GM21381 (cell line): ENCODE measurements around the gene RNU1-2.
"Not testable (repeated sequence)": the region's sequence is repeated elsewhere in the genome, so short reads cannot be mapped to it uniquely, and the experiment has no call there.

Experiments used
- ATAC-seq: cut with Tn5 transposase; IDR thresholded peaks from one replicate; pipeline ENCODE4 v1.9.1; 2021; ENCODE audit warnings: mild to moderate bottlenecking, moderate library complexity; ENCODE audit not compliant: unreplicated experiment

The RNU1-2 gene

DNA sequence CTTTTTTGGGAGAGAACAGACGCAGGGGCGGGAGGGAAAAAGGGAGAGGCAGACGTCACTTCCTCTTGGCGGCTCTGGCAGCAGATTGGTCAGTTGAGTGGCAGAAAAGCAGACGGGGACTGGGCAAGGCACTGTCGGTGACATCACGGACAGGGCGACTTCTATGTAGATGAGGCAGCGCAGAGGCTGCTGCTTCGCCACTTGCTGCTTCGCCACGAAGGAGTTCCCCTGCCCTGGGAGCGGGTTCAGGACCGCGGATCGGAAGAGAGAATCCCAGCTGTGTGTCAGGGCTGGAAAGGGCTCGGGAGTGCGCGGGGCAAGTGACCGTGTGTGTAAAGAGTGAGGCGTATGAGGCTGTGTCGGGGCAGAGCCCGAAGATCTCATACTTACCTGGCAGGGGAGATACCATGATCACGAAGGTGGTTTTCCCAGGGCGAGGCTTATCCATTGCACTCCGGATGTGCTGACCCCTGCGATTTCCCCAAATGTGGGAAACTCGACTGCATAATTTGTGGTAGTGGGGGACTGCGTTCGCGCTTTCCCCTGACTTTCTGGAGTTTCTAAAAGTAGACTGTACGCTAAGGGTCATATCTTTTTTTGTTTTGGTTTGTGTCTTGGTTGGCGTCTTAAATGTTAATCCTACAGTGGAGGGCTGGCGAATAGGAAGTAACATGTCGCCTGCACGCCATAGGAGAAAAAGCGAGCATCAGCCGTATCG, at the start of gene RNU1-2:
TSS of gene RNU1-2 (plus strand) at position 383 of the 718 bp plus-strand sequence.
- ATAC-seq: peak; percentile 98

DNA sequence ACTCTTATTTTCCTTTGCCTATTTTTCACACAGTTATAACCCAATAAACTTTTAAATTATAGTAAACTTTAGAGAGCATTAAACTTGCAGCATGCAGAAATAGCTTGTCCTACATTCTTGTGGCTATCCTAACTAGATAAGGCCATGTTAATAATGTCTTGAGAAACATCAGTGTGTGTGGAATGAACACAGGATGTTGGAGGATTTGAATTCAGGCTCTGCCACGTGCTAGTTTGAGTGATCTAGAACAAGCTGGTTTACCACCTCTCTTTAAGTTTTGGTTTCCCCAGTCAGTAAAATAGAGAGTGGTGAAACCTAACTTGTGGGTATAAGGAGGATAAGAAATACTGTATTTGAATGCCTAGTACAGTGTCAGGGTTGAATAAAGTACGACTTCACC, 39.6 kb upstream of the RNU1-2 start:
- ATAC-seq: not testable (repeated sequence)

GRCh38 chr1:16859167-16860041, 36.4 kb upstream of the RNU1-2 start:
- not testable (repeated sequence) for ATAC-seq

- not testable (repeated sequence) for ATAC-seq
These were observed 35.7 kb upstream of the RNU1-2 start for GRCh38 chr1:16860048-16860447.

GRCh38 chr1:16861832-16862245, 33.9 kb upstream of the RNU1-2 start:
- not testable (repeated sequence) for ATAC-seq

GRCh38 chr1:16862415-16862814, 33.4 kb upstream of the RNU1-2 start:
- not testable (repeated sequence) for ATAC-seq

DNA sequence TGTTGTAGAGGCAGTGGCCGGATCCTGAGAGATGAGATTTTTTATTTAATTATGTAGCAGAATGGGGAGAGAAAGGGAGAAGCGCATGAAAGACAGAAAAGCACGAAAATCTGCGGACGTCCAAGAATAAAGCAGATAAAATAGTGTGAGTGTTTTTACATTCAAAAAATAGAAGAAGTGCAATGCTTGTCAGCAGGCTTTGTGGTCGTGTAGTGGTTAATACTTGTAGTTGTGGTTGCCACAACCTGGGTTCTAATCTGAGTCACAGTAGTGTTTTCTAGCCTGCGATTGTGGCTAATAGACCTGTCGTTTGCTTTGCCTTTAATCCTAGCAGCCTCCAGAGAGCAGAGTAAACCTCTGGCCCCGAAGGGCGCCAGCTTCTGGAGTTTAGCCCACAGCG, 32.8 kb upstream of the RNU1-2 start:
- ATAC-seq: peak; percentile 77

- ATAC-seq: not testable (repeated sequence)
These were observed 28.7 kb upstream of the RNU1-2 start for GRCh38 chr1:16866926-16867707.

DNA sequence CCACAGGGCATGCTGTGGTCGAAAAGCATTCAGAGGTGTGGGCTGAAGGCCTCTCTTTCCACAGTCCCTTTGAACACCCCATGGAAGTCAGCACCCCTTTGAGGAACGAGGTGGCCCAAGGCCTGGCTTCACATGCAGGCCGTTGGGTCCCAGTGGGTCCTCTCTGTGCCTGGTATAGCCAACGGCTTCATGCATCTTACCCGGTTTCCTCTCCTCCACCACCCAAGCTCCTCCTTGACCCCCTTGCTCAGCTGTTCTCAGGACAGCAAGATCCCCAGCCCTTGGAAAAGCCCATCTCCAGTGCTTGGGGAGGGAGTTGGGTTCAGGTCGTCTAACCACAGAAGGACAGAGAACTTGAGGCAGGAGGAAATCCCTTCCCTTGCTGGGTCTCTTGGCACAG, 27.0 kb upstream of the RNU1-2 start:
- not testable (repeated sequence) for ATAC-seq

GRCh38 chr1:16869996-16870395, 25.8 kb upstream of the RNU1-2 start:
- ATAC-seq: not testable (repeated sequence)

GRCh38 chr1:16871171-16871570, 24.6 kb upstream of the RNU1-2 start:
- not testable (repeated sequence) for ATAC-seq

DNA sequence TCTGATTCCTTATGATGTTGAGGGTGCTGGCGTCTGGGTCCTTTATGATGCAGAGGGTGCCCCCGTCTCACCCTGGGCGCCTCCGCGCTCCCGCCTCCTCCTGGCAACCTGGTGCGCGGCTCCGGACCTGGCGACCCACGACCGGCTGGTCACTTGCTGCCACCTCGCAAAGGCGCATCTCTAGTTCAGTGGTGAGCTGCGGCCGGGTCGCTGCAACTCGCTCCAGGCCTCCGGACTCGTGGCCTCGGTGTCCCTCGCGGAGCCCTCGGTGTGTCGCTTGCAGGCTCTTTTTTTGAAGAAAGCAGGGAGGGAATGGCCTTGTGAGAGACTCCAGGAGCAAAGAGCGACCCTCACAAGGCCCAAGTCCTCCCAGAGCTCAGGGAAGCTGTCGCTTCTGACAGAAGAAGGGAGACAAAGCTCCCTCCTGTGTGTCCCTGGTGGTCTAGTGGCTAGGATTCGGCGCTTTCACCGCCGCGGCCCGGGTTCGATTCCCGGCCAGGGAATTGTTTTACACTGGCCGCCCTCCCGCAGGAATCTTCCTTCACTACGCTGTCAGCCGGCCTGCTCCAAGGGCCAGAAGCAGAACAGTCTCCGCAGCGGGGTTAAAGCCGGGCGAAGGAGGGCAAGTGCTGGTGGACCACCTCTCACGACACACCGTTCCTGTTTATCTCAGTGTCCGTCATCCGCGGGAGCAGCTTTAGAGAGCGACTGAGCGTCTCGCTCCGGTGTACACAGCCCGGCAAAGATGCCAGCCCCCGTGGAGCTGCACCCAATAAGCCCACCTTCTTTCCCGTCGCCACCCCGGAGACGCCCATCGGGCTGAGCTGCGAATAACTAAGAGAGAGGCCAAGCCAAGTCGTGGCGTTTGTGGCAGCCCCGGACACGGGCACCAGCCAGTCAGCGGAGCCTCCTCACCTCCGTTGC, 23.4 kb upstream of the RNU1-2 start:
- ATAC-seq: not testable (repeated sequence)

GRCh38 chr1:16873076-16873879, 22.5 kb upstream of the RNU1-2 start:
- not testable (repeated sequence) for ATAC-seq

- not testable (repeated sequence) for ATAC-seq
These were observed 20.6 kb upstream of the RNU1-2 start for GRCh38 chr1:16874968-16875765.

GRCh38 chr1:16881742-16882141, 14.0 kb upstream of the RNU1-2 start:
- ATAC-seq: not testable (repeated sequence)

DNA sequence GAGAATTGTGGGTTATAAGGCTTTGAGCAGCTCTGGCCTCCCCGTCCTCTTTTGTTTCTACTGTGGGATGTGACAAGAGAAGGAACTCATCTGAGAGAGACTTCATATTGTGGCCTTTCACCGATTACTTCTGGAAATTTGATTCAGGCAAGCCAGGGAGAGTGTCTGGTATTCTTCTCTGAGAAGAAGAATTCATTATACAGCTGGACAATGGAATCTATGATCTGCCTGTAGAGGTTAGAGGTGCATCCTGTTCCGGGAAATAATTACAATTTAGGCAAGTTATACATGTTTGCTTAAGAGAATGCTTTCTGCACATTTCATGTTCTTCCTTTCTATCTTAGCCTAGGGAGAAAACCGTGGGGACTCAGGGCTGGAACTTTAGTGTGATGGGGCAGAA, 12.8 kb upstream of the RNU1-2 start:
- no peak for ATAC-seq

DNA sequence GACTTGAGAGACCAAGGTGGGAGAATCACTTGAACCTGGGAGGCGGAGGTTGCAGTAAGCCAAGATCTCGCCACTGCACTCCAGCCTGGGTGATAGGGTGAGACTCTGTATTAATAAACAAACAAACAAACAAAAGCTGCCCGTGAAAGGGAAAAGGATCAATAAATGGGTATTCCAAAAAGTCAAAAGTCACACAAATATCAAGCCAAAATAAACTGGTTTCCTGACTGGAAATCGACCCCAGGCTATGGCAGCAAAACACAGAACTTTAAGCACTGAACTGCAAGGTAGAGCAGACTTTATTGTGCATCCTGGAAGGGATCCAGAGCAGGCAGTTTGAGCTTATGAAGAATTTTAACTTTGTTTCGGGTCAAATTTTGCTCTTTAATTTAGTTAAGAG, 11.3 kb upstream of the RNU1-2 start:
- not testable (repeated sequence) for ATAC-seq

GRCh38 chr1:16886860-16887605, 8.7 kb upstream of the RNU1-2 start:
- no peak for ATAC-seq
